ENCODE data around the gene GGA2.
A peak's percentile ranks its signal among the peaks of the same experiment; 100 is the strongest.

GRCh38 chr16:23423496-23424049 is 86.7 kb downstream of the GGA2 start:
- TF ChIP-seq CTCF (IDR thresholded peaks at IDR 0.05) (no peak), EP300 (IDR thresholded peaks at IDR 0.05) (peak; percentile 70), POLR2AphosphoS5 (IDR thresholded peaks at IDR 0.05) (peak; percentile 88 to 97 (median 89))

Data from stomach (tissue), 4 donors.